Esophagus muscularis mucosa (tissue), 4 donors: ENCODE results near the gene ADGRG6. TPM values are rescaled to one million over a fixed set of nuclear protein-coding genes. Genes with fewer than 3 reads are reported as not detected.

Experiments used
- DNase-seq: peaks from one replicate; pipeline ENCODE4 v3.0.0-alpha.2; 2017; ENCODE audit errors: extremely low spot score
- H3K27ac ChIP-seq, 4 donors: fragments of 200-600 bp; sonication (generic); replicated peaks in 1 of 4; 1 replicate in 3 of 4; 2 replicates in 1 of 4; pipeline ENCODE4 v1.5.1; 2016 to 2019; ENCODE audit warnings: mild to moderate bottlenecking in 1 of 4
- H3K27me3 ChIP-seq, 4 donors: fragments of 200-600 bp; sonication (generic); one replicate each; pipeline versions ENCODE4 v1.5.1 to v1.6.0; 2016 to 2019
- H3K36me3 ChIP-seq, 4 donors: fragments of 200-600 bp; sonication (generic); one replicate each; pipeline ENCODE4 v1.5.1; 2016 to 2019
- H3K4me1 ChIP-seq, 4 donors: fragments of 200-600 bp; sonication (generic); one replicate each; pipeline ENCODE4 v1.5.1; 2016 to 2019
- H3K4me3 ChIP-seq, 4 donors: fragments of 200-600 bp; sonication (generic); 1 replicate in 2 of 4; 2 replicates in 2 of 4; pipeline ENCODE4 v1.5.1; 2016 to 2019; ENCODE audit warnings: mild to moderate bottlenecking in 4 of 4, moderate library complexity in 1 of 4
- H3K9me3 ChIP-seq, 4 donors: fragments of 200-600 bp; sonication (generic); 1 replicate in 3 of 4; 2 replicates in 1 of 4; pipeline ENCODE4 v1.5.1; 2016 to 2019
- CTCF ChIP-seq, 3 experiments: fragments of 200-600 bp in 2 of 3; fragments of 450-650 bp in 1 of 3; sonication (generic) in 2 of 3; IDR thresholded peaks; one replicate each; pipeline ENCODE4 v1.5.1; 2017 to 2019; ENCODE audit warnings: antibody characterized with exemption in 3 of 3, mild to moderate bottlenecking in 2 of 3, moderate library complexity in 1 of 3
- EP300 ChIP-seq: sonication (generic); formaldehyde crosslinking; IDR thresholded peaks from one replicate; pipeline ENCODE4 v1.6.1; 2017; ENCODE audit warnings: antibody characterized with exemption
- POLR2A ChIP-seq: fragments of 450-650 bp; IDR thresholded peaks from one replicate; pipeline ENCODE4 v1.6.1; 2017; ENCODE audit warnings: antibody characterized with exemption, moderate library complexity, mild to moderate bottlenecking, low read depth
- POLR2AphosphoS5 ChIP-seq, 2 donors: sonication (generic); formaldehyde crosslinking; IDR thresholded peaks; one replicate each; pipeline ENCODE4 v1.6.1; 2017; ENCODE audit warnings: antibody characterized with exemption in 2 of 2
- WGBS: methylation state at CpG from one replicate; pipeline ENCODE4 v1.1.5; 2018; 5-methylcytosine and 5-hydroxymethylcytosine counted together
- intact Hi-C: fragments of 100-400 bp; cut with DNase I; formaldehyde crosslinking; loops from one replicate; pipeline ENCODE4 v1.15.1; 2023
- total RNA-seq, 4 donors: library from RNA; depleted of rRNA; stranded (reverse); fragments of >200 nt; gene quantifications; one replicate each; pipeline versions ENCODE4 v1.1.0 to v1.2.1, GENCODE V29; 2016

Gene ADGRG6
- total RNA-seq, 4 donors from 2014 or later = 5.5 to 11.8 (median 8.0) TPM

- H3K27ac ChIP-seq = no peak overlapping the region
- H3K36me3 ChIP-seq = no peaks in the 10 kb centered on the region
- no peaks in the 10 kb centered on the region for H3K4me1 ChIP-seq
- WGBS = 80% methylated on average over 8 of the region's 8 CpGs
- TF ChIP-seq POLR2A (no peak), CTCF (IDR thresholded peaks at IDR 0.05) (no peak), POLR2AphosphoS5 (IDR thresholded peaks at IDR 0.05) (no peak), EP300 (no peak)
- no peak for DNase-seq
- no peaks in the 10 kb centered on the region for H3K27me3 ChIP-seq
- intact Hi-C loops = no loop called here
- H3K4me3 ChIP-seq = no peak overlapping the region
- H3K9me3 ChIP-seq = no peaks in the 10 kb centered on the region
Measured at GRCh38 chr6:142455957-142456589, 154.3 kb downstream of the ADGRG6 start.

- no peaks in the 10 kb centered on the region for H3K4me1 ChIP-seq
- no peaks in the 10 kb centered on the region for H3K27me3 ChIP-seq
- H3K4me3 ChIP-seq = no peak overlapping the region
- no peak overlapping the region for H3K27ac ChIP-seq
- no peaks in the 10 kb centered on the region for H3K9me3 ChIP-seq
- intact Hi-C loops = no loop called here
- WGBS = 100% methylated on average over 1 of the region's 1 CpG
- TF ChIP-seq POLR2AphosphoS5 (IDR thresholded peaks at IDR 0.05) (no peak), POLR2A (no peak), CTCF (IDR thresholded peaks at IDR 0.05) (no peak), EP300 (no peak)
- no peak for DNase-seq
- no peaks in the 10 kb centered on the region for H3K36me3 ChIP-seq
Measured at GRCh38 chr6:142457638-142458406, 156.0 kb downstream of the ADGRG6 start.

DNA sequence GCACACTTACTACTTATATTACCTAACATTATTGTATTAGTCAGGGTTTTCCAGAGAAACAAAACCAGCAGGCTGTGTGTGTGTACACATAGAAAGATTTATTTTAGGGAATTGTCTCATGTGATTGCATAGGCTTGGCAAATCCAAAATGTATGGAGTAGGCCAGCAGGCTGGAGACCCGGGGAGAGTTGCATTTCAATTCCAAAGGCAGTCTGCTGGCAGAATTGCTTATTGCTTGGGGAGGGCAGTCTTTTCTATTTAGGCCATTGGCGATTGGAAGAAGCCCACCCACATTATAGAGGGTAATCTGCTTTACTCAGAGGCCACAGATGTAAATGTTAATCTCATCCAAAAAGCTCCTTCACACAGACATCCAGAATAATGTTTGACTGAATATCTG is 157.0 kb downstream of the ADGRG6 start:
- H3K4me1 ChIP-seq = no peaks in the 10 kb centered on the region
- no peak overlapping the region for H3K4me3 ChIP-seq
- H3K27me3 ChIP-seq = no peaks in the 10 kb centered on the region
- no peak overlapping the region for H3K27ac ChIP-seq
- intact Hi-C loops = no loop called here
- WGBS = 61% methylated on average over 2 of the region's 2 CpGs
- DNase-seq = no peak
- no peaks in the 10 kb centered on the region for H3K9me3 ChIP-seq
- no peak for TF ChIP-seq EP300
- TF ChIP-seq CTCF (IDR thresholded peaks at IDR 0.05) = no peak
- no peak for TF ChIP-seq POLR2AphosphoS5 (IDR thresholded peaks at IDR 0.05)
- no peak for TF ChIP-seq POLR2A
- no peaks in the 10 kb centered on the region for H3K36me3 ChIP-seq

GRCh38 chr6:142459271-142459670 is 157.5 kb downstream of the ADGRG6 start:
- H3K4me3 ChIP-seq = no peak overlapping the region
- H3K36me3 ChIP-seq = no peaks in the 10 kb centered on the region
- H3K4me1 ChIP-seq = no peaks in the 10 kb centered on the region
- intact Hi-C loops = no loop called here
- TF ChIP-seq EP300 = no peak
- TF ChIP-seq POLR2A = no peak
- no peak for TF ChIP-seq POLR2AphosphoS5 (IDR thresholded peaks at IDR 0.05)
- no peak for TF ChIP-seq CTCF (IDR thresholded peaks at IDR 0.05)
- WGBS = 96% methylated on average over 1 of the region's 1 CpG
- no peak overlapping the region for H3K27ac ChIP-seq
- H3K9me3 ChIP-seq = no peaks in the 10 kb centered on the region
- DNase-seq = no peak
- no peaks in the 10 kb centered on the region for H3K27me3 ChIP-seq
